ENCODE measurements around the gene ATP11A.

DNA sequence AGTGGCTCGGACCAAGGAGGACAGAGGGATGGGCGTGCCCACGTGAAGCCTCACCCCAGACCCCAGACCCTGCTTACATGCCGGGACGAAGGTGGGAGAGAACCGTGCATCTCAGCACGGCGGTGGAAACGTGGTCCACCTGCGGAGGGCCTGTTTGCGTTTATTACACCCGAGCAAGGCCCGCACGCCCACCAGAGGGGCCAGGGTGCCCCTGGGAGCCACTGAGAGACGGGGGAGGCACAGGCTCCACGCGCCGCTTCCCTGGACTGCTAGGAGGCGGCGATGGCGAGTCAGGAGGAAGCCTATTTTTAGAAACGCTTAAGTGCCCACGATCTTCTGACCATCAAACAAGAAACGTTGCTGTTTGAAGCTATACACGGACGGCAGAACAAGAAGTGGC lies 80.7 kb downstream of the ATP11A start:
- TF ChIP-seq, protein P1, sequence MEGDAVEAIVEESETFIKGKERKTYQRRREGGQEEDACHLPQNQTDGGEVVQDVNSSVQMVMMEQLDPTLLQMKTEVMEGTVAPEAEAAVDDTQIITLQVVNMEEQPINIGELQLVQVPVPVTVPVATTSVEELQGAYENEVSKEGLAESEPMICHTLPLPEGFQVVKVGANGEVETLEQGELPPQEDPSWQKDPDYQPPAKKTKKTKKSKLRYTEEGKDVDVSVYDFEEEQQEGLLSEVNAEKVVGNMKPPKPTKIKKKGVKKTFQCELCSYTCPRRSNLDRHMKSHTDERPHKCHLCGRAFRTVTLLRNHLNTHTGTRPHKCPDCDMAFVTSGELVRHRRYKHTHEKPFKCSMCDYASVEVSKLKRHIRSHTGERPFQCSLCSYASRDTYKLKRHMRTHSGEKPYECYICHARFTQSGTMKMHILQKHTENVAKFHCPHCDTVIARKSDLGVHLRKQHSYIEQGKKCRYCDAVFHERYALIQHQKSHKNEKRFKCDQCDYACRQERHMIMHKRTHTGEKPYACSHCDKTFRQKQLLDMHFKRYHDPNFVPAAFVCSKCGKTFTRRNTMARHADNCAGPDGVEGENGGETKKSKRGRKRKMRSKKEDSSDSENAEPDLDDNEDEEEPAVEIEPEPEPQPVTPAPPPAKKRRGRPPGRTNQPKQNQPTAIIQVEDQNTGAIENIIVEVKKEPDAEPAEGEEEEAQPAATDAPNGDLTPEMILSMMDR (IDR thresholded peaks at IDR 0.05): peak in 1 of 6 experiments; percentile 11
- TF ChIP-seq POLR2A (IDR thresholded peaks at IDR 0.05): no peak

Measured in thyroid gland (tissue), 4 donors.